HG03135 (cell line): ENCODE data around the gene PRKAG3.
"Not testable (repeated sequence)": the region's sequence is repeated elsewhere in the genome, so short reads cannot be mapped to it uniquely, and the experiment has no call there.

Experiments used
- ATAC-seq: cut with Tn5 transposase; IDR thresholded peaks from one replicate; pipeline ENCODE4 v1.9.1; 2021; ENCODE audit warnings: mild to moderate bottlenecking, moderate library complexity; ENCODE audit not compliant: unreplicated experiment

The PRKAG3 gene

DNA sequence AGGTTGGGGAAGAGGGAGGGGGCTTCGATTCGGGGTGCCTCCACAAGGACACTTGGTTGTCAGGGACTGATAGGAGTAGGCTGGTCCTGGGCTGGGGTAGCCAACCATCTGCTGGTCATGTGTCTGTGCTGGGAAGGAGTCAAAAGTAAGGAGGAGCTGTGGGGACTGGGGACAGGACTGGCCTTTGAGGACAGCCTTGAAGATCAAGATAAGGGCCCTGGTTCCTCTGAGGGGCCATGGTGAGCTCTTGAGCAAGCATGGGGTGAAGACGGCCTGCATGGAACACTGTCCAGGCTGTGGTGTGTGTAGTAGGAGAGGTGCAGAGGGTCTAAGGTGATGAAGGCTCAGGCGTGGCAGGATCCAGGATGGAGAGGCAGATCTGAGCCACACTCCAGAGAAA, 47.9 kb downstream of the PRKAG3 start:
- ATAC-seq, result no peak

DNA sequence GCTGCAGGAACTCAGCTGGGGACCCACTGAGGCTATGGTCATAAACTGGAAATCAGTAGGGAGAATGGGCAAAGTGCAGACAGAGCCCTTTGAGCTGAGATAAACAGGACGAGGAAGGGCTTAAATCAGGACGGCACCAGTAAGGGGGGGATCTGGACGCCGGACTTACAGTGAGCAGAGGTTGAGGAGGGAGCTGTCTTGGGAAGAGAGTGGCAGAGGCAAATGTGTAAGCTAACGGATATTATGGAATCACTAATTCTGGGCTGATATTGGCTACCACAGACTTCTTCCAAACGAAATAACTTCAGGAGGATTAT, 49.1 kb downstream of the PRKAG3 start:
- no peak for ATAC-seq

DNA sequence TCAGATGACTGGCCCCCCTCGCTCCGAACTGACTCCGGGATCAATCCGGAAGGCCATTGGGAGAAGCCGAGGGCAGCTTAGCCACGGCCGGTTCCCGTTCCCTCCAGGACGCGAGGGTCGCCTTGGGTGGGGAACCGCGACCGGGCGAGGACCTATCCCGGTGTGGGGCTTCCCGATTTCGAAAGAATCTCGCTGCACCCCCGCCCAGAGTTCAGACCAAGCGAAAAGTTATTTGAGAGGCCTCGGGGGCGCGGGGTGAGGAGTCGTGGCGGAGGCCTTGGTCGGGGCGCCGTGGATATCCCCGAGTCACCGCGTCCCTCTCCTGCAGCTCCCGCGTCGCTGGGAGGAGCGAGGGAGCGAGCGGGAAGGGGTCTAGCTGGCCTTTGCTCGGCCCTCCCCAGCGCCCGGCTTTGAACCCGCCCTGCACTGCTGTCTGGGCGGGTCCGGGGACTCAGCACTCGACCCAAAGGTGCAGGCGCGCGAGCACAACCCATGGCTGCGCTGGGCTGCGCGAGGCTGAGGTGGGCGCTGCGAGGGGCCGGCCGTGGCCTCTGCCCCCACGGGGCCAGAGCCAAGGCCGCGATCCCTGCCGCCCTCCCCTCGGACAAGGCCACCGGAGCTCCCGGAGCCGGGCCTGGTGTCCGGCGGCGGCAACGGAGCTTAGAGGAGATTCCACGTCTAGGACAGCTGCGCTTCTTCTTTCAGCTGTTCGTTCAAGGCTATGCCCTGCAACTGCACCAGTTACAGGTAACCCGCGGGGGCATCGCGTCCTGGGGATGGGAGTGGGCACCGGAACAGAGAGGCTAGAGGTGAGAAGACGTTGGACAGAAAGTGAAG, 49.7 kb downstream of the PRKAG3 start, which contains the start of gene CYP27A1:
TSS of gene CYP27A1 (plus strand) at position 457 of the 837 bp plus-strand sequence. CDS start at position 493, 36 bp downstream.
- no peak for ATAC-seq

DNA sequence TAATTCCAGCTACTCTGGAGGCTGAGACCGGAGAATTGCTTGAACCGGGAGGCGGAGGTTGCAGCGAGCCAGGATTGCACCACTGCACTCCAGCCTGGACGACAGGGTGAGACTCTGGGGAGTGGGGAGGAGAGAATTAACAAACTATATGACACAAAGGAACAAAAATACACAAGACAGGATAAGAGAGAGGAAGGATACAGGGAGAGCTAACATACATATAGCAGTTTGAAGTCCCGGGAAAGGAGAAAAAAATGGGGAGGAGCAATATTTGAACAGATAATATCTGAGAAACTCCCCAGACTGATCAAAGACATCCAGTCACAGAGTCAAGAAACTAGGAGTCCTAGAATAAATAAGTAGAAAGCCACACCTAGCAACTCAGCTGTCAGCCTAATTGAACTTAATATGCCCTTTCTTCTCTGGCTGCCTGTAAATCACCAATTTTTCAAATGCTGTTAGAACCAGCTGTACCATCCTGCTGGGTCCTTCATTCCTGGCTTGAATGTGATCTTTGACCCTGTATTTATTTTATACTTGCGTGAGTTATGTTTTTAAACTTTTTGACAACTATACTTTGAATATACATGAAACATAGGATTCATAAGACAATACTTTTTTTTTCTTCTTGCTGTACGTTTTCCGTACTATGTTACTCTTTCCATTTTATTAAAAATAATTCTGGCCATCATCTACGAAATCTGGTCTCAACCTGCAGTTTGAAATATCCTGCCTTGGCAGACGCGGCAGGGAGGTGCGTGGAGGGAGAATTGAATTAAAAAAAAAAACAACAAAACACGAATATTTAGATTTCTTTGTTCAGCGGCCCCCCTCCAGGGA, 50.5 kb downstream of the PRKAG3 start:
- ATAC-seq, result no peak

DNA sequence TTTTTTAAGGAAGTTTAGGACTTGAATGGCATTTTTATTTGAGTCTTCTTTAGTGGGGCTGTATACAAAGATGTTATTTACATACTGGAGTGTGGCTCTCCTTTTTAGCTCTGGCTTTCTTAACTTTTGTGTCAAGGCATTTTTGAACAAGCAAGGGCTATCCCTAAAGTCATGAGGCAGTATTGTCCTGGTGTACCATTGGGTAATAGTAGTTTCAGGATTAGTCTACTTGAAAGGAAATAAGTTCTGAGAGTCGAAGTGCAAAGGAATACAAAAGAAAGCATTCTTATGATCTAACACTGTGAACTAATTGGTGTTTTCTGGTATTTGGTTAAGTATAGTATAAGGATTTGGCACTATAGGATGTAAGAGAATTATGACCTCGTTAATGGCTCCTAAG, 51.6 kb downstream of the PRKAG3 start:
- ATAC-seq, result no peak

DNA sequence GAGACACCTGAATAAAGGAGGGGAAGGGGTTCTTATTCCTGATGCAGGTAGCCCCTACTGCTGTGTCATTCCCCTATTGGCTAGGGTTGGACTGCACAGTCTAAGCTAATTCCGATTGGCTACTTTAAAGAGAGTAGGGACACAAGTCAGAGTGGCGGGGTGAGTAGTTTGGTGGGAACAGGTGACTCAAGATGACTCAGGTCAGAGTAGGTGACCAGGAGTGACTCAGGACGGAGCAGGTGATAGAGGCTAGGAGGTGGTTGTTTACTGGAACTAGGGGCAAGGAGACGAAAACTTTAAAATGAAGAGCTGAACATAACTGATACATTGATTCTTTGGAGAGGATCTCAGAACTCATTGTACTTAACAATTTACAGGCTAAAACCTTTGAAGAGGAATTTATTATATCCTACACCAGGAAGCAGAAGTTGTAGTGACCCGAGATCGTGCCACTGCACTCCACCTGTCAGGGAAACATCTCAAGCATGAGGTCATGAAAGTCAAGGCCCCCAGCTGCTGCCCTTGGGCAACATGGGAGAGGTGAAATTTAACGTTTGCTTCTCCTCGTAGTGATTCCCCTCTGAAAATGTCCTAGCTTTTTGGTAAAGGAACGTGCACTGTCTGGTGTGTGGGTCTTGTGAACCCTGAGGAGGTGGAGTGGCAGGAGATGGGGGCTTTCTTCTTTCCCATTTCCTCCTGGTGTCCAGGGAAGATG, 54.2 kb downstream of the PRKAG3 start:
- no peak for ATAC-seq

DNA sequence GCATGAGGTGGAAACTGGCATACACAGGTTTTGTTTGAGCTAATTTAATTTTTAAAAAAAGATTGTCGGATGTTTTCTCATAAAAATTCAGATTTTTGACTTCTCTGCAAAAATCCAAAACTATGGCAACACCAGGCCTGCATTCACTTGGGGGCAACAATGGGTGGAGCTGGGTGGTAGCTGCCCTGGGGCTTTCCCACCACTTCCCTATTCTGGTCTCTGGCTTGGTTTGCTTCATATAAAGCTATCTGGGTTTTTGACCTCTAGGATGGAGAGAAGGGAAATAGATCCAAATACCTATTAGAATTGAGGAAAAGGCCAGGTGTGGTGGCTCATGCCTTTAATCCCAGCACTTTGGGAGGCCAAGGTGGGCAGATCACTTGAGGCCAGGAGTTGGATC, 55.1 kb downstream of the PRKAG3 start:
- no peak for ATAC-seq

DNA sequence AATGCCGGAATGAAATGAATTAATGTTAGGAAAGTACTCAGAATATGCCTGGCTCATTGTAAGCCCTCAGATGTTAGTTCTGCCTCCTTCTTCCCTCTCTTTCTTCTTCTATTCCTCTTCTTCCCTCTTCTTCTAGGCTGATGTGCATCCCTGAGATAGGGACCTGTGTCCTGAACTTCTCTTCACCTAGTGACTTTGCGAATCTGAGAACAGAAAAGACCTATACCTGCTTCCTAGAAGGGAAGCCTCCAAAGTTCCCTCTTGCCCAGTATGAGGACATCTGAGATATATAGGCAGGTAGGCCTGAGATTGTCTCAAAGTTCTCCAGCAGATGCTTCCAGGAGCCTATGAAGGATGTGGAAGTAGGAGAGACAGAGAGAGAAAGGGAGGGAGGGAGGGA, 57.7 kb downstream of the PRKAG3 start:
- no peak for ATAC-seq

DNA sequence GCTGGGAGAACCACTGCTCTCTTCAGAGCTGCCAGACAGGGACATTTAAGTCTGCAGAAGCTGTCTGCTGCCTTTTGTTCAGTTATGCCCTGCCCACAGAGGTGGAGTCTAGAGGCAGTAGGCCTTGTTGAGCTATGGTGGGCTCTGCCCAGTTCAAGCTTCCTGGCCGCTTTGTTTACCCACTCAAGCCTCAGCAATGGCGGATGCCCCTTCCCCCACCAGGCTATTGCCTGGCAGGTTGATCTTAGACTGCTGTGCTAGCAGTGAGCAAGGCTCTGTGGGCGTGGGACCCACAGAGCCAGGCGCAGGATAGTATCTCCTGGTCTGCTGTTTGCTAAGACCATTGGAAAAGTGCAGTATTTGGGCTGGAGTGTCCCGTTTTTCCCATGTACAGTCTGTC, 58.8 kb downstream of the PRKAG3 start:
- ATAC-seq, result not testable (repeated sequence)
